H1 (cell line): ENCODE results near the gene KCNN4. TPM values are rescaled to one million over a fixed set of nuclear protein-coding genes. Genes with fewer than 3 reads are reported as not detected.

Experiments used
- CTCF ChIA-PET: fragments of 300-600 bp; sonication (Branson Sonifier 250); formaldehyde crosslinking; loops from one replicate; lab custom pipeline; 2021; ENCODE audit not compliant: partially characterized antibody; lab: Charles Lee
- POLR2A ChIA-PET: fragments of 300-600 bp; sonication (Branson Sonifier 250); formaldehyde crosslinking; loops from one replicate; lab custom pipeline; 2021; ENCODE audit warnings: inconsistent platforms; ENCODE audit not compliant: partially characterized antibody; lab: Charles Lee
- DNase-seq, 2 experiments: peaks; one replicate each; pipeline versions ENCODE4 v3.0.0 to v3.0.0-alpha.2; 2010 to 2022; ENCODE audit warnings: low spot score in 2 of 2, low read depth in 1 of 2, mixed read lengths in 1 of 2
- FAIRE-seq: peaks from 2 replicates; lab custom pipeline; 2011; peaks lifted over from hg19 to GRCh38; lab: Jason Lieb, UNC
- H2AFZ ChIP-seq: 2 replicates; pipeline ENCODE4 v1.8.1; 2012; ENCODE audit warnings: low read length, inconsistent platforms
- H2AK5ac ChIP-seq: 2 replicates; pipeline ENCODE4 v1.6.1; 2013; ENCODE audit warnings: low read depth, low read length
- H2BK120ac ChIP-seq: replicated peaks from 2 replicates; pipeline ENCODE3; 2013; ENCODE audit warnings: low read depth, low read length, inconsistent platforms
- H2BK12ac ChIP-seq: 2 replicates; pipeline ENCODE4 v1.6.1; 2013; ENCODE audit warnings: low read depth, low read length
- H2BK15ac ChIP-seq: 2 replicates; pipeline ENCODE4 v1.6.1; 2013; ENCODE audit warnings: low read length
- H2BK20ac ChIP-seq: 2 replicates; pipeline ENCODE4 v1.6.1; 2013; ENCODE audit warnings: low read length
- H2BK5ac ChIP-seq: 2 replicates; pipeline ENCODE4 v1.6.1; 2013; ENCODE audit warnings: low read depth, low read length
- H3K14ac ChIP-seq: 2 replicates; pipeline ENCODE4 v1.6.1; 2013; ENCODE audit warnings: inconsistent platforms; ENCODE audit not compliant: insufficient read length
- H3K18ac ChIP-seq: 2 replicates; pipeline ENCODE4 v1.6.1; 2013; ENCODE audit warnings: low read length; ENCODE audit errors: extremely low read depth
- H3K23ac ChIP-seq: 2 replicates; pipeline ENCODE4 v1.6.1; 2013; ENCODE audit warnings: inconsistent platforms; ENCODE audit not compliant: insufficient read length
- H3K23me2 ChIP-seq: 2 replicates; pipeline ENCODE4 v1.6.1; 2013; ENCODE audit warnings: low read depth, low read length
- H3K27ac ChIP-seq: 2 replicates; pipeline ENCODE4 v1.6.1; 2011; ENCODE audit warnings: low read depth, low read length, inconsistent platforms
- H3K27me3 ChIP-seq, 4 experiments: replicated peaks in 1 of 4; 1 replicate in 1 of 4; 2 replicates in 3 of 4; pipeline versions ENCODE4 v1.6.1 to v1.8.1; 2011 to 2013; ENCODE audit warnings: low read length in 3 of 4, mild to moderate bottlenecking in 3 of 4, inconsistent platforms in 2 of 4, mixed read lengths in 2 of 4, moderate library complexity in 1 of 4; ENCODE audit not compliant: control insufficient read depth in 3 of 4, insufficient read depth in 3 of 4; ENCODE audit errors: extremely low read depth in 1 of 4
- H3K36me3 ChIP-seq, 4 experiments: 2 replicates each; pipeline versions ENCODE4 v1.6.1 to v1.8.1; 2011 to 2013; ENCODE audit warnings: mild to moderate bottlenecking in 4 of 4, low read length in 3 of 4, moderate library complexity in 2 of 4, control low read depth in 1 of 4, inconsistent platforms in 1 of 4; ENCODE audit not compliant: insufficient read depth in 4 of 4, control insufficient read depth in 2 of 4
- H3K4ac ChIP-seq: replicated peaks from 2 replicates; pipeline ENCODE3; 2013; ENCODE audit warnings: low read length, low read depth, mixed read lengths, inconsistent platforms; ENCODE audit not compliant: insufficient read length
- H3K4me1 ChIP-seq, 4 experiments: replicated peaks in 1 of 4; 1 replicate in 1 of 4; 2 replicates in 3 of 4; pipeline versions ENCODE4 v1.6.1 to v1.8.1; 2011 to 2013; ENCODE audit warnings: low read length in 3 of 4, inconsistent platforms in 2 of 4, mixed read lengths in 1 of 4; ENCODE audit not compliant: insufficient read depth in 4 of 4, control insufficient read depth in 3 of 4
- H3K4me2 ChIP-seq, 2 experiments: 2 replicates each; pipeline versions ENCODE4 v1.6.1 to v1.8.1; 2011 to 2013; ENCODE audit warnings: low read depth in 2 of 2, low read length in 2 of 2, control low read depth in 1 of 2, inconsistent platforms in 1 of 2, mild to moderate bottlenecking in 1 of 2; ENCODE audit not compliant: insufficient read depth in 1 of 2
- H3K4me3 ChIP-seq, 4 experiments: fragments of 200-600, 300-600 bp in 1 of 4; sonication (generic), shearing (Covaris generic), sonication (Bioruptor Twin) in 1 of 4; 2 replicates each; pipeline versions ENCODE4 v1.5.1 to v1.8.1; 2011 to 2016; ENCODE audit warnings: low read length in 4 of 4, low read depth in 3 of 4, control low read depth in 2 of 4, inconsistent platforms in 2 of 4, mild to moderate bottlenecking in 2 of 4, mixed read lengths in 1 of 4, moderate library complexity in 1 of 4; ENCODE audit not compliant: insufficient read depth in 2 of 4; ENCODE audit errors: extremely low read depth in 1 of 4
- H3K56ac ChIP-seq: replicated peaks from 2 replicates; pipeline ENCODE3; 2013; ENCODE audit warnings: low read depth, mild to moderate bottlenecking, mixed read lengths, low read length, inconsistent platforms; ENCODE audit not compliant: insufficient read length
- H3K79me1 ChIP-seq: 2 replicates; pipeline ENCODE4 v1.6.1; 2013; ENCODE audit warnings: low read depth, low read length, control low read depth
- H3K79me2 ChIP-seq, 2 experiments: 2 replicates each; pipeline versions ENCODE4 v1.6.1 to v1.8.1; 2012 to 2013; ENCODE audit warnings: low read length in 2 of 2, mild to moderate bottlenecking in 2 of 2, inconsistent platforms in 1 of 2; ENCODE audit not compliant: insufficient read depth in 2 of 2, control insufficient read depth in 1 of 2
- H3K9ac ChIP-seq, 4 experiments: replicated peaks in 1 of 4; 1 replicate in 1 of 4; 2 replicates in 3 of 4; pipeline versions ENCODE4 v1.6.1 to v1.8.1; 2011 to 2013; ENCODE audit warnings: low read depth in 3 of 4, low read length in 3 of 4, control low read depth in 2 of 4, mild to moderate bottlenecking in 2 of 4, moderate library complexity in 2 of 4, inconsistent platforms in 1 of 4; ENCODE audit errors: extremely low read depth in 1 of 4
- H3K9me3 ChIP-seq, 2 experiments: 2 replicates each; pipeline versions ENCODE4 v1.6.1 to v1.8.1; 2012 to 2013; ENCODE audit warnings: mild to moderate bottlenecking in 2 of 2, moderate library complexity in 2 of 2, control low read depth in 1 of 2, inconsistent platforms in 1 of 2, low read depth in 1 of 2, low read length in 1 of 2, mixed read lengths in 1 of 2; ENCODE audit not compliant: insufficient read depth in 2 of 2
- H4K20me1 ChIP-seq, 2 experiments: replicated peaks in 1 of 2; 2 replicates each; pipeline versions ENCODE3 to v1.8.1; 2011 to 2013; ENCODE audit warnings: inconsistent platforms in 2 of 2, low read length in 2 of 2, mild to moderate bottlenecking in 1 of 2; ENCODE audit not compliant: insufficient read depth in 2 of 2, control insufficient read depth in 1 of 2
- H4K5ac ChIP-seq: 2 replicates; pipeline ENCODE4 v1.6.1; 2013; ENCODE audit warnings: low read length, low read depth, mixed read lengths, inconsistent platforms; ENCODE audit not compliant: insufficient read length
- H4K8ac ChIP-seq: 2 replicates; pipeline ENCODE4 v1.8.0; 2013; ENCODE audit warnings: mild to moderate bottlenecking, moderate library complexity, low read length, inconsistent platforms; ENCODE audit not compliant: insufficient read depth; ENCODE audit errors: extremely low read depth
- H4K91ac ChIP-seq: replicated peaks from 2 replicates; pipeline ENCODE3; 2013; ENCODE audit warnings: low read length, mixed read lengths, inconsistent platforms; ENCODE audit not compliant: insufficient read length
- BRCA1 ChIP-seq: IDR thresholded peaks from 2 replicates; pipeline ENCODE4 v1.6.1; 2012; ENCODE audit warnings: low read depth, low read length, improper control_type of control experiment
- CBX8 ChIP-seq: fragments of 300-800, 300-1000 bp; sonication (generic); IDR thresholded peaks from 2 replicates; pipeline ENCODE4 v1.7.1; 2016; ENCODE audit warnings: low read depth, low read length, borderline replicate concordance
- HDAC6 ChIP-seq: IDR thresholded peaks from one replicate; pipeline ENCODE4 v1.7.1; 2012; ENCODE audit warnings: low read depth, mild to moderate bottlenecking, inconsistent platforms, low read length, moderate library complexity
- MAFK ChIP-seq: IDR thresholded peaks from 2 replicates; pipeline ENCODE4 v1.6.1; 2012; ENCODE audit warnings: low read depth, mild to moderate bottlenecking, improper control_type of control experiment, low read length
- NANOG ChIP-seq: IDR thresholded peaks from 2 replicates; pipeline ENCODE4 v1.6.1; 2011; ENCODE audit warnings: low read length, low read depth, mild to moderate bottlenecking, inconsistent platforms; ENCODE audit not compliant: insufficient read depth, poor library complexity, severe bottlenecking
- POU5F1 ChIP-seq: IDR thresholded peaks from 2 replicates; pipeline ENCODE4 v1.6.1; 2011; ENCODE audit warnings: low read depth, mild to moderate bottlenecking, low read length, moderate library complexity
- RAD21 ChIP-seq, 2 experiments: IDR thresholded peaks in 1 of 2; conservative IDR thresholded peaks in 1 of 2; 2 replicates each; pipeline ENCODE4 v1.6.1; 2011; ENCODE audit warnings: low read depth in 2 of 2, low read length in 2 of 2, improper control_type of control experiment in 1 of 2, inconsistent platforms in 1 of 2, mild to moderate bottlenecking in 1 of 2, moderate library complexity in 1 of 2
- SIRT6 ChIP-seq: IDR thresholded peaks from one replicate; pipeline ENCODE4 v1.7.1; 2012; ENCODE audit warnings: low read length, inconsistent platforms
- SRF ChIP-seq: IDR thresholded peaks from 2 replicates; pipeline ENCODE4 v1.6.1; 2011; ENCODE audit warnings: mild to moderate bottlenecking, low read depth, low read length, moderate library complexity
- WGBS, 2 experiments: shearing (Covaris generic) in 1 of 2; methylation state at CpG; one replicate each; pipeline versions ENCODE4 v1.1.6 to v1.1.7; 2013 to 2015; ENCODE audit warnings: low lambda C conversion rate in 2 of 2, mixed read lengths in 2 of 2, inconsistent platforms in 1 of 2, low coverage in 1 of 2, missing lambda C conversion rate in 1 of 2; ENCODE audit not compliant: insufficient replicate concordance in 2 of 2, insufficient coverage in 1 of 2, insufficient read length in 1 of 2; ENCODE audit errors: extremely low coverage in 1 of 2, missing lambda C conversion rate in 1 of 2; 5-methylcytosine and 5-hydroxymethylcytosine counted together
- polyA plus RNA-seq, 7 experiments: library from polyadenylated mRNA; depleted of rRNA in 3 of 7; stranded (reverse) in 5 of 7; unstranded in 2 of 7; fragments of >200 nt in 5 of 7; fragments of 200-250 nt in 2 of 7; gene quantifications; 1 replicate in 5 of 7; 2 replicates in 1 of 7; 4 replicates in 1 of 7; pipeline versions ENCODE4 v1.2.1 to v1.2.3, GENCODE V29; 2011 to 2013; ENCODE audit warnings: missing spikeins in 2 of 7, mixed read lengths in 2 of 7
- total RNA-seq: library from RNA; stranded (reverse); fragmentation: NEBNext Ultra II Directional; extraction: Animal tissue kit (Norgen Biotek cat#: 25700); gene quantifications from 2 replicates; pipeline ENCODE4 v1.2.1, GENCODE V29; 2021
- TF ChIP-seq, protein P1 (sequence below): IDR thresholded peaks from 2 replicates; pipeline ENCODE4 v1.6.1; 2012; ENCODE audit warnings: inconsistent platforms

The KCNN4 gene
- total and polyA plus RNA-seq, 2 of the 8 experiments (the other 6 are each of a cell fraction or from before 2014, with no cell fraction given): 0.78 to 1.5 TPM

DNA sequence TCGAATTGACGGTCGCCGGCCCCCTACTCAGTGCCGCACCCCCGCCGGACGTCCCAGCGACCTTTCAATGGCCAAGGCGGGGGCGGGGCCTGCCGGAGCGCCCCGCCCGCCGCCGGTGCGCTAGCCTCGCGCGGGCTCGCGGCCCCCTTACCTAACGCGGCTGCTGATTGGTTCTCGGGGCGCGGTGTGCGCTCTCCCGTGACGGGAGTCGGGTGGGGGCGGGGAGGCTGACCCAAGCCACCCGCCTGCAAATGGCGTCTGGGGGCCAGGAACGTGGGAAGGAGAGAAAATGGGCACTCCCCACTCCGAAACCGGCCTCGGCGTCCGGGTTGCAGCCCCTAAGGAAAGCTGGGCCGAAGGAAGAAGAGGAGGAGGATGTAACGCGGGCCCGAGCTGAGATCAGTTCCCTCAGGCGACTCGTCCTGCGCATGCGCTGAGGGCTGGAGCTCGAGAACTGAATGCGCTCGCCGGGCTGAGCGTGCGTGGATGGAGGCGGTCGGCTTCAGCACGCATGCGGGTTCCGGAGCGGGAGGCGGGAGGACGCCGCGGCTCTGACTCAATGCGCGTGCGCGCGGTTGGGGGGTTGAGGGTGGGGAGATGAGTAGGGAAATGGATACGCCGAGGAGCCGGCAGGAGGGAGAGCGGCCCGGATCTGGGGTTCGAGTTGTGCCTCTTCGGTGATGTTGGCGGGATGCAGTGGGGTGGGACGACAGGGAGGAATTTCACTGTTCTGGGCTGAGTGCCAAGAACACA, 26.1 kb downstream of the KCNN4 start, which contains the start of gene SMG9:
SMG9 (minus strand) TSS at position 460 of the 753 bp plus-strand sequence. CDS start 4,221 bp downstream, outside the sequence.
- H4K5ac ChIP-seq: peak within 1 kb of the TSS; percentile 99
- peak within 1 kb of the TSS; percentile 67 to 88 (median 76) for H3K4me3 ChIP-seq
- H2BK5ac ChIP-seq: peak within 1 kb of the TSS; percentile 55
- H3K23me2 ChIP-seq: peaks cover 4% of the 10 kb centered on the region; the same call in 1 of the 2 replicates
- H3K36me3 ChIP-seq: peaks cover 0 to 10% (median 7%) of the 10 kb centered on the region in 4 experiments; a peak in 5 of 8 replicates
- peak within 1 kb of the TSS; percentile 61; the same call in 1 of the 2 replicates for H2BK15ac ChIP-seq
- WGBS, 2 experiments: 1% methylated on average over 38 of the region's 79 CpGs; no CpG with 5 or more reads in 1 of the 2 experiments
- H4K20me1 ChIP-seq: no peaks in the 10 kb centered on the region
- no peaks in the 10 kb centered on the region; a peak in 1 of 7 replicates for H3K4me1 ChIP-seq
- H3K14ac ChIP-seq: no peak within 1 kb of the TSS
- DNase-seq (peak; percentile 93 to 97), FAIRE-seq (no peak)
- peak within 1 kb of the TSS; percentile 84 to 94 (median 89) for H3K9ac ChIP-seq
- peak within 1 kb of the TSS; percentile 91; the same call in 1 of the 2 replicates for H2AK5ac ChIP-seq
- no peak within 1 kb of the TSS for H2BK12ac ChIP-seq
- peak within 1 kb of the TSS; percentile 90 for H3K27ac ChIP-seq
- peaks cover 3% of the 10 kb centered on the region; the same call in 1 of the 2 replicates for H3K79me1 ChIP-seq
- peak within 1 kb of the TSS; percentile 94 for H3K56ac ChIP-seq
- peak within 1 kb of the TSS; percentile 96; the same call in 1 of the 2 replicates for H4K8ac ChIP-seq
- H3K4me2 ChIP-seq: peak within 1 kb of the TSS; percentile 77 to 88
- no peak within 1 kb of the TSS for H3K23ac ChIP-seq
- peak within 1 kb of the TSS; percentile 1; the same call in 1 of the 2 replicates for H2AFZ ChIP-seq
- ChIA-PET CTCF (interaction anchor here (9.0 to 30.4 kb wide), 2 partner anchors 11 to 25 kb away, joined by 64 to 703 read pairs; partner anchors contain the start of gene KCNN4), POLR2A (interaction anchor here (0.7 to 5.4 kb wide), 11 partner anchors 8 to 87 kb away, joined by 3 to 33 read pairs (median 4); no protein-coding TSS in a partner anchor)
- H2BK120ac ChIP-seq: peak within 1 kb of the TSS; percentile 79
- H3K9me3 ChIP-seq: no peaks in the 10 kb centered on the region
- no peak within 1 kb of the TSS for H2BK20ac ChIP-seq
- H4K91ac ChIP-seq: peak within 1 kb of the TSS; percentile 99
- H3K27me3 ChIP-seq: no peaks in the 10 kb centered on the region
- peaks cover 0 to 13% of the 10 kb centered on the region in 2 experiments; a peak in 1 of 4 replicates for H3K79me2 ChIP-seq
- H3K4ac ChIP-seq: peak within 1 kb of the TSS; percentile 97
- H3K18ac ChIP-seq: peak within 1 kb of the TSS; percentile 99
- TF ChIP-seq, protein P1, sequence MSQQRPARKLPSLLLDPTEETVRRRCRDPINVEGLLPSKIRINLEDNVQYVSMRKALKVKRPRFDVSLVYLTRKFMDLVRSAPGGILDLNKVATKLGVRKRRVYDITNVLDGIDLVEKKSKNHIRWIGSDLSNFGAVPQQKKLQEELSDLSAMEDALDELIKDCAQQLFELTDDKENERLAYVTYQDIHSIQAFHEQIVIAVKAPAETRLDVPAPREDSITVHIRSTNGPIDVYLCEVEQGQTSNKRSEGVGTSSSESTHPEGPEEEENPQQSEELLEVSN: peak; percentile 78; the same call in 1 of the 2 replicates
- no peak for TF ChIP-seq HDAC6
- no peak for TF ChIP-seq MAFK
- TF ChIP-seq SRF: no peak
- TF ChIP-seq SIRT6: no peak
- no peak for TF ChIP-seq NANOG
- no peak for TF ChIP-seq RAD21 (IDR thresholded peaks at IDR 0.05 in 1 of 2, conservative IDR thresholded peaks at IDR 0.05 in 1 of 2; ENCODE audit: low read depth in 2 of 2, low read length in 2 of 2)
- no peak for TF ChIP-seq POU5F1
- TF ChIP-seq CBX8: no peak
- TF ChIP-seq BRCA1: no peak
